NCI-H2227 (cell line): Measurements from ENCODE around the gene TSFM.

Experiments used
- DNase-seq: peaks from one replicate; lab custom pipeline; 2025; ENCODE audit not compliant: unreplicated experiment; lab: John Stamatoyannopoulos, UW

TSFM gene

DNA sequence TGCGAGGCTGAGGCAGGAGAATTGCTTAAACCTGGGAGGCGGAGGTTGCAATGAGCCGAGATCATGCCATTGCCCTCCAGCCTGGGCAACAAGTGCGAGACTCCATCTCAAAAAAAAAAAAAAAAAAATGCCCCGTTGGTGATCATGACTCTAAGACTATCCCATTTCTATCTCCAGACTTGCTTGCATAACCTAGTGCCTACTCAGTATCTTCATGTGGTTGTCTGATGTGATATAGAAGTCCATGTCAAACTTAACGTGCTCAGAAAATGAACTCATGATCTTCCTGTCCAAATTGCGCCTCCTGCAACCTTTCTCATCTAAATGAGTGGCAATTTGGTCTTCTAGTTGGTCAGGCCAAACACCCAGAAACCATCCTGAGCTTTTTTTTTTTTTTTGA is 4.7 kb upstream of the TSFM start:
- no peak for DNase-seq

DNA sequence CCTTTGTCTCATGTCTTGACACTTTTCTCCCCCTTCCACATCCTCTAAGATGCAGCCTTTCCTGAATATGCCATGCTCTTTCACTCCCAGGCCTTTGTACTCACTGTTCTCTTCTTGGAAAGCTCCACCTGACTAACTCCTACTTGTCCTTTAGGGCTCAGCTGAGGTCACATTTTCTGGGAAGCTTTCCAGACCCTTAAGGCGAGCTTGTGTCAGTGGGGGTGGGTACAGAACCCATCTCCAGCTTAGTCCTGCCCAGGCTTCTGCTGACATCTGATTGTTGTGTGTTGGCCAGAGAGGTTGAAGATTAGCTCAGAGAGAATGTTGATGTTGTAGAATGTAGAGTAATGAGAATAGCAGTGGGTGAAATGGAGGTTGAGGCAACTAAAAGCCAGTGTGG is 2.9 kb upstream of the TSFM start:
- DNase-seq, result no peak

GRCh38 chr12:57780284-57780897 is 2.2 kb upstream of the TSFM start:
- DNase-seq, result no peak

- no peak for DNase-seq
These were observed 1.3 kb upstream of the TSFM start for GRCh38 chr12:57781244-57781643.

- DNase-seq, result no peak
These were observed 786 bp upstream of the TSFM start for GRCh38 chr12:57781801-57782200.

GRCh38 chr12:57782243-57782607 is 362 bp upstream of the TSFM start:
- no peak for DNase-seq

GRCh38 chr12:57783466-57783801 is 847 bp downstream of the TSFM start:
- DNase-seq, result no peak

- DNase-seq, result no peak
These were observed 1.3 kb downstream of the TSFM start for GRCh38 chr12:57783861-57784260.

DNA sequence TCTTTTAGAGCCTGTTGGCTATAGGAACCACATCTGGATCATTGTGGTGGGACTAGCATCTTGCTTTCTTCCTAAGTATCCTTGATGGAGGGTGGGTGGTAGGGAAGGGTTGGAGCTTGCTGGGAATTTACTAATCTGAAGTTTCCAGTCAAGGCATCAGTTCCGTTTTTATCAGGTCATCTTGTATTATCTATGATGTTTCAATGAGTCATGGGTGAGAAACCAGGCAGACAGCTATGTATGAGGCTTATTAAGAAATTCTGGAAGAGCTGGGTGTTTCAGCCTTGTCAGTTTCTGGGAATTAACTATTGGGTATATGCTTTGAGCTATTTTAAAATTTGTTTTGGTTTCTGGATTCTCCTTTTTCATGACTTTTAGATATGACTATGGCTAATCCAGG is 11.3 kb downstream of the TSFM start:
- DNase-seq, result no peak

DNA sequence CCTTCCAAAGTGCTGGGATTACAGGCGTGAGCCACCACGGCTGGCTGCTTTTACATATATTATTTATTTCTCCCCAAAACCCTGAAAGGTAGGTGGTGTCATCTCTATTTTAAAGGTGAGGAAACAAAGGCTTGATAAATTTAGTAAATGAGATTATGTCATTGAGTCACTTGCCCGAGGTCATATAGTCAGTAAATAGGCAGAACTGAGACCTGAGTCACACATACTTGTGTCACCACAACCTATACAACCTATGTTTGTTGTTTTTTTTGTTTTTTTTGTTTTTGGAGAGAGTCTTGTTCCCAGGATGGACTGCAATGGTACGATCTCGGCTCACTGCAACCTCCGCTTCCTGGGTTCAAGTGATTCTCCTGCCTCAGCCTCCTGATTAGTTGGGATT is 12.8 kb downstream of the TSFM start:
- no peak for DNase-seq

- DNase-seq, result no peak
These were observed 14.4 kb downstream of the TSFM start for GRCh38 chr12:57796996-57797395.

- DNase-seq, result no peak
These were observed 15.3 kb downstream of the TSFM start for GRCh38 chr12:57797933-57798332.

DNA sequence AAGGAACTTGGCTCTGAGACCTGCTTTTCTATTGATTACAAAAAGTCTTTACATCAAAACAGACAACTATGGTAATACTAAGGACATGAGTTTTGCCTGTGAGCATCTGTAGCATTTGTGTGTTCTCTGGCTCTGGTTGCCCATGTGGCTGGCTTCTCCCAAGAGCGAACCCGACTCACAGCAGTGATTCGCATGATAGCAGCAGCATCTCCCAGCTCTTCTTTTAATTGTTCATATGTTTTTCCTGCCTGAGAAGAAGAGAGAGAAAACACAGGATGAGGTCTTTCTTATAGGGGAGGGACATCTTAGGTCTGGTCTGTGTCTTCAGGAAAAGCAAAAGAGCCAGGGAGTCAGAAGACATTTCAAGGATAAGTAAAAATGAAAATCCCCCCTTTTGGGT is 18.4 kb downstream of the TSFM start:
- DNase-seq, result no peak

DNA sequence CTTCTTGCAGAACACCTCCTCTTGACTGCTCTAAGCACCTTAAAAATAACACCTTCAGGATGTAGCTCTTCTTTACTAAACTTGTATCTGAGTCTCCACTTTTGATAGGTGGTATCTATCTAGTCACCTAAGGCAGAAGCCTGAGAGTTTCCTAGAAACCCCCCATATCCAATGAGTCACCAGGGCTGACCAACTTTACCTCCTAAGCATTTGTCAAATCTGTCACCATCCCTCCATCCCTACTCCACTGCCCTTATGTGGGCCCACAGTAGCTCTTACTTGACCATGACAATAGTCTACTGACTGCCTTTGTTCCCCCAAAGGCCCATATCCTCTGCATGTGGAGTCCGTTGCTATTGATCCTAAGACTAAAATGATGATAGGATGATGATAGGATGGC is 20.0 kb downstream of the TSFM start:
- DNase-seq, result no peak

DNA sequence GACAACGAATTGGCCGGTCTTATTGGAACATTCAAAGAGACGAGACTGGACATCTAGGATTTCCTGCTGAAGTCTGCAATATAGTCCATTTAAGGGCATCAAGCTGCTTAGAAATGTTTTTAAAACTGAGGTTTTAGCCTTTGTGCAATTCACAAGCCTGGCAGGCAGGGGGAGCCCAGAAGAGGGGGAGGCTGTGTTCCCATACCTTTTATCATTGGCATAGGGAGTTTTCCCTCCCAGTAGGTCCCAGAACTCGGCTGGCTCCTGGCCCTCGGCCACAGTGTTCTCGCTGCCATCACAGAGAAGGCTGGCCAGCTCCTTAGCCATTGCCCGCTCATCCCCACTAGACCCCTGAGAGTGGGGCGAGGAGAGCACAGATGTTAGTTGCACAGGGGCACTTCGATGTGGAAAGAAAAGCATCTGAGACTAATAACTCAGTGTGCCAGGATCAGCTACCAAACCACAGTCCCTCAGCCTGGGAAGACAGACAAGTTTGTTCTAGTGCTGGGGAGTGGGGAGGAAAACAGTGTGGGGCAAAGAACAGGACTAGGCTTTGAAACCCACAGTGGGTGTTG is 20.8 kb downstream of the TSFM start:
- DNase-seq, result peak; percentile 6

DNA sequence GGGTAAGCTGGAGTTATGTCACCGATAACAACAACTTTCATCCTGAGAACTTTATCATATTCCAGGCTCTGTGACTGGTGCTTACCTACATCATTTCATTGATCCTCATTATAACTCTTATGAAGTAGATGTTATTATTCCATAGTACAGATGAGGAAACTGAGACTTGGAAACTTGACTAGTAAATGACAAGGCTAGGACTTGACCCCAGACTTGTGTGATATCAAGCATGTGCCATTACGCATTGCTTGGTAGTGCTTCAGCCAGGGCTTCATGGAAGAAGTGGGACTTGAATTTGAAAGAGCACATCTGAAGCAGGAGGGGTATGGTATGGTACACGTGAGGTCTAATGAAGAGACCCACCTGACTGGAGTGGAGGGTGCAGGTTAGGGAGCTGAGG is 24.1 kb downstream of the TSFM start:
- no peak for DNase-seq

GRCh38 chr12:57807285-57807684 is 24.7 kb downstream of the TSFM start:
- no peak for DNase-seq

DNA sequence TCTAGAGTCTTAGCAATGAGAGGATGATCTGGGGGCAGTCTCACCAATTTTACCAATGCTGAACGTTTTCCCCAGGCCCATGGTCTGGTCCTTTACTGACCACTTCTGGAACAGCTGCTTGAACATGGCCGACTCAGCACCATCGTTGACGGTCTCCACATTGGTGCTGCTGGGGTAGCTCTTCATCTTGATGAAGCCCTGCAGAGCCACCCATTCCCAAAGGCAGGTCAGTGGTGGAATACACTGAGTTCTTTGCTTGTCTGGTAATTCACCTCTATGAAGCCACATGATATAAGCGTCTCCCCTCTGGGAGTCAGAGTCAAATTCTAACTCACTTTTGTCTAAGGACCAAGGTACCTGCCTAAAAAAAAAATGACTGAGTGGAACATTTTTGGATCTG is 25.8 kb downstream of the TSFM start:
- DNase-seq, result no peak

GRCh38 chr12:57809425-57809824 is 26.8 kb downstream of the TSFM start:
- DNase-seq, result no peak

DNA sequence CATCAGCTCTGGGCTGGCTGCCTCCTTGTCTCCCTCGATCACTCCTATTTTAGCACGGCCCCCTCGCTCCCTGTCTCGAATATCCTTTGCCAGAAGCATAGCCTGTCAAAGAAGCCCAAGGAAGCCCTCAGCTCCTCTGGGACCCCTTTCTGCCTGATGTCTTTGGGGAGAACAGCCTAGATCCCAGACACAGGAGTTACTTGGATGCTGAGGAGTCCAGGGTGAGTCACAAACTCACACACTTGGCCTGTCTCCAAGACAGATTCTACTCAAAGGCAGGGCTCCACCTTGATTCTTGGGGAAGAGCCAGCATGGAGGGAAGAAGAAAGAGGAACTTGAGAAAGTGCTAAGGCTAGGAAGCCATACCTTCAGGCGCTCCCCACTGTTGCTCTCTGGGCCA is 27.9 kb downstream of the TSFM start:
- no peak for DNase-seq

- no peak for DNase-seq
These were observed 28.6 kb downstream of the TSFM start for GRCh38 chr12:57811028-57811755.

DNA sequence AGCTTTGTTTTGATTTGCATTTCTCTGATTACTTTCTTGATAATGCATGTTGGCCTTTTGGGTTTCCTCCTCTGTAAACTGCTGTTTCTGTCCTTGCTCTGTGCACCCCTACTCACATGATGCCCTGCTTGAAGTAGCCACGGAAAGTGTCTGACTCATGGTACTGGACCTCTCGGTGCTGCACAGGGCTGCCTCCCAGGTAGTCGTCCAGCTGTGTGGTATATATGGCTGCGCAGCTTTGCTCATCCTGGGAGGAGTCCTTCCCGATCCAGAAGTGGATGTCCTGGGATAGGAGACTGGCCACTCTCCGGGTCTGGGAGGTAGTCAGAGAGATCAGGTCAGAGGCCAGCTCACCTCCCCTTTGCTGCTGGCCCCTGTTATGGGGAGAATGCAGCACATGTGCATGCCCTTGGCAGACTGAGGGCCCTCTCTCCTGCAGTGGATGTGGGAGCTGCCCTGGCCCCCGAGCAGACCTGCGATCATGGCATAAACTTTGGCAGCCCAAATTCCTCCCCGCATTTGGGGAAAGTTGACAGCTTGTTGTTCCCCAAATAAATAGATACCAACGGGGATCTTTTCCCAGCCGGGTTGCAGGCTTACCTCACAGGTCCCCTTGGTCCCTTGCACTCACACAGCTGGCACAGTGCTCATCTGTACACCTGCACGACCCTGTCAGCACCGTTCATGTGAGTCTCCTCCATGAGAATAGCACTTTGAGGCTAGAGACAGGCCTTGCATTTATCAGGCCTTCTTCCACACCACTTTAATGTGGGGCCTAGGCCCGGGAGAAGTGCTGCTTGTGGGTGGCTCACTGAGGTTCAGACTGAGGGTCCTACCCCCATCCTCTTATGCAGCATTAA is 30.8 kb downstream of the TSFM start:
- no peak for DNase-seq
